Naive B cell (primary cell): ENCODE data around the gene SEBOX. TPM values are rescaled to one million over a fixed set of nuclear protein-coding genes. Genes with fewer than 3 reads are reported as not detected.

Experiments used
- ATAC-seq, 2 donors: fragments of 150-1000 bp; cut with Tn5 transposase; 2 replicates each; pipeline ENCODE4 v1.10.0; 2021; ENCODE audit warnings: low read depth in 2 of 2, mild to moderate bottlenecking in 2 of 2, moderate library complexity in 2 of 2
- DNase-seq: peaks from one replicate; pipeline ENCODE4 v3.0.0; 2022
- H3K27ac Mint-ChIP-seq, 6 donors: one replicate each; pipeline ENCODE4 v1.8.0; 2020 to 2022; ENCODE audit warnings: mild to moderate bottlenecking in 6 of 6, mixed read lengths in 6 of 6, moderate library complexity in 5 of 6, inconsistent platforms in 2 of 6
- H3K27me3 Mint-ChIP-seq, 3 donors: one replicate each; pipeline ENCODE4 v1.8.0; 2021 to 2022; ENCODE audit warnings: mixed read lengths in 3 of 3, mild to moderate bottlenecking in 1 of 3
- H3K36me3 Mint-ChIP-seq, 2 donors: one replicate each; pipeline ENCODE4 v1.8.0; 2020 to 2022; ENCODE audit warnings: mixed read lengths in 2 of 2, inconsistent platforms in 1 of 2, mild to moderate bottlenecking in 1 of 2
- H3K4me1 Mint-ChIP-seq, 3 donors: one replicate each; pipeline ENCODE4 v1.8.0; 2020 to 2022; ENCODE audit warnings: mixed read lengths in 3 of 3, inconsistent platforms in 1 of 3, mild to moderate bottlenecking in 1 of 3, moderate library complexity in 1 of 3
- H3K4me3 Mint-ChIP-seq, 8 donors: one replicate each; pipeline ENCODE4 v1.8.0; 2020 to 2022; ENCODE audit warnings: mild to moderate bottlenecking in 8 of 8, mixed read lengths in 8 of 8, moderate library complexity in 8 of 8, inconsistent platforms in 2 of 8
- H3K9me3 Mint-ChIP-seq, 7 donors: one replicate each; pipeline ENCODE4 v1.8.0; 2020 to 2022; ENCODE audit warnings: mixed read lengths in 7 of 7, mild to moderate bottlenecking in 5 of 7, inconsistent platforms in 2 of 7, moderate library complexity in 1 of 7
- polyA plus RNA-seq, 6 donors: library from polyadenylated mRNA; unstranded; fragments of 300-500 nt; fragmentation: Illumina TruSeq; gene quantifications; one replicate each; pipeline ENCODE4 v1.2.3, GENCODE V29; 2021; ENCODE audit warnings: low read depth in 6 of 6

SEBOX gene
- polyA plus RNA-seq, 6 donors from 2014 or later = not detected

- Mint-ChIP-seq H3K27me3 (no peaks in the 10 kb centered on the region), H3K36me3 (no peaks in the 10 kb centered on the region), H3K27ac (peak within 1 kb of the TSS; percentile 91 to 98 (median 96)), H3K9me3 (no peaks in the 10 kb centered on the region), H3K4me1 (peaks cover 13 to 22% (median 19%) of the 10 kb centered on the region in 3 donors), H3K4me3 (peak within 1 kb of the TSS; percentile 76 to 98 (median 96))
- DNase-seq = no peak
- ATAC-seq = no peak
These were observed 5.2 kb upstream of the SEBOX start, which contains the start of gene VTN for GRCh38 chr17:28370035-28370743. Gene VTN (minus strand): TSS chr17:28370307. CDS start chr17:28370203, 104 bp downstream.

GRCh38 chr17:28369684-28370034 is 4.7 kb upstream of the SEBOX start:
- Mint-ChIP-seq H3K36me3 (no peaks in the 10 kb centered on the region), H3K4me1 (peaks cover 13 to 22% (median 18%) of the 10 kb centered on the region in 3 donors), H3K27ac (peak overlapping the region in 3 of 6 donors; percentile 18 to 72 (median 59)), H3K9me3 (no peaks in the 10 kb centered on the region), H3K27me3 (no peaks in the 10 kb centered on the region), H3K4me3 (peak overlapping the region in 3 of 8 donors; percentile 64 to 96 (median 76))
- no peak for DNase-seq
- ATAC-seq = no peak

- Mint-ChIP-seq H3K4me1 (peaks cover 13 to 22% (median 18%) of the 10 kb centered on the region in 3 donors), H3K36me3 (no peaks in the 10 kb centered on the region), H3K9me3 (no peaks in the 10 kb centered on the region), H3K4me3 (peak overlapping the region in 3 of 8 donors; percentile 15 to 76 (median 22)), H3K27me3 (no peaks in the 10 kb centered on the region), H3K27ac (peak overlapping the region in 2 of 6 donors; percentile 15 to 47)
- ATAC-seq = no peak
- DNase-seq = no peak
These were observed 4.1 kb upstream of the SEBOX start for GRCh38 chr17:28368915-28369683.

GRCh38 chr17:28368306-28368831 is 3.4 kb upstream of the SEBOX start:
- ATAC-seq (no peak), DNase-seq (no peak)
- Mint-ChIP-seq H3K4me1 (peaks cover 10 to 22% (median 18%) of the 10 kb centered on the region in 3 donors), H3K27ac (no peak overlapping the region), H3K9me3 (no peaks in the 10 kb centered on the region), H3K27me3 (no peaks in the 10 kb centered on the region), H3K4me3 (peak overlapping the region in 1 of 8 donors; percentile 76), H3K36me3 (no peaks in the 10 kb centered on the region)

- H3K9me3 Mint-ChIP-seq = no peaks in the 10 kb centered on the region
- H3K4me1 Mint-ChIP-seq = peaks cover 9 to 18% (median 12%) of the 10 kb centered on the region in 3 donors
- no peaks in the 10 kb centered on the region for H3K27me3 Mint-ChIP-seq
- H3K27ac Mint-ChIP-seq = peak overlapping the region in 1 of 6 donors; percentile 74
- no peaks in the 10 kb centered on the region for H3K36me3 Mint-ChIP-seq
- no peak for DNase-seq
- no peak for ATAC-seq
- no peak overlapping the region for H3K4me3 Mint-ChIP-seq
These were observed 2.8 kb upstream of the SEBOX start for GRCh38 chr17:28367641-28368305.

GRCh38 chr17:28366605-28367004 is 1.6 kb upstream of the SEBOX start:
- Mint-ChIP-seq H3K27ac (peak overlapping the region in 2 of 6 donors; percentile 56 to 57), H3K27me3 (no peaks in the 10 kb centered on the region), H3K36me3 (no peaks in the 10 kb centered on the region), H3K4me3 (no peak overlapping the region), H3K4me1 (peaks cover 4 to 7% (median 7%) of the 10 kb centered on the region in 3 donors), H3K9me3 (no peaks in the 10 kb centered on the region)
- DNase-seq = no peak
- ATAC-seq = no peak

- Mint-ChIP-seq H3K9me3 (no peaks in the 10 kb centered on the region), H3K36me3 (no peaks in the 10 kb centered on the region), H3K4me1 (no peaks in the 10 kb centered on the region)
These were observed 488 bp upstream of the SEBOX start for GRCh38 chr17:28365487-28365886.

GRCh38 chr17:28363776-28364650 is 986 bp downstream of the SEBOX start:
- Mint-ChIP-seq H3K4me3 (peak overlapping the region in 2 of 8 donors; percentile 43 to 68), H3K4me1 (no peaks in the 10 kb centered on the region), H3K27ac (no peak overlapping the region), H3K36me3 (no peaks in the 10 kb centered on the region), H3K9me3 (no peaks in the 10 kb centered on the region), H3K27me3 (no peaks in the 10 kb centered on the region)
- ATAC-seq = no peak
- no peak for DNase-seq

More at GRCh38 chr17:28365487-28365886, 488 bp upstream of the SEBOX start:
- ATAC-seq (no peak), DNase-seq (no peak)
- Mint-ChIP-seq H3K4me3 (no peak overlapping the region), H3K27ac (peak overlapping the region in 2 of 6 donors; percentile 52 to 54), H3K27me3 (no peaks in the 10 kb centered on the region)

- H3K9me3 Mint-ChIP-seq = no peaks in the 10 kb centered on the region
- H3K27me3 Mint-ChIP-seq = no peaks in the 10 kb centered on the region
- H3K36me3 Mint-ChIP-seq = no peaks in the 10 kb centered on the region
- no peak for ATAC-seq
- H3K4me1 Mint-ChIP-seq = peaks cover 2 to 3% (median 2%) of the 10 kb centered on the region in 3 donors
- DNase-seq = no peak
- H3K4me3 Mint-ChIP-seq = peak overlapping the region in 1 of 8 donors; percentile 43
- no peak overlapping the region for H3K27ac Mint-ChIP-seq
These were observed 1.8 kb downstream of the SEBOX start for GRCh38 chr17:28363186-28363585.

- peaks cover 19 to 28% (median 21%) of the 10 kb centered on the region in 3 donors for H3K4me1 Mint-ChIP-seq
- H3K9me3 Mint-ChIP-seq = no peaks in the 10 kb centered on the region
- H3K27me3 Mint-ChIP-seq = no peaks in the 10 kb centered on the region
- ATAC-seq = no peak
- peak overlapping the region; percentile 91 to 99 (median 94) for H3K27ac Mint-ChIP-seq
- no peak for DNase-seq
- peak overlapping the region; percentile 94 to 100 (median 95) for H3K4me3 Mint-ChIP-seq
- no peaks in the 10 kb centered on the region for H3K36me3 Mint-ChIP-seq
These were observed 7.2 kb downstream of the SEBOX start for GRCh38 chr17:28357901-28358197.

GRCh38 chr17:28357061-28357900 is 7.7 kb downstream of the SEBOX start, which contains the start of gene POLDIP2:
Gene POLDIP2 (minus strand): TSS chr17:28357527. CDS start chr17:28357448, 79 bp downstream.
- Mint-ChIP-seq H3K27ac (peak within 1 kb of the TSS; percentile 91 to 99 (median 94)), H3K36me3 (no peaks in the 10 kb centered on the region)

GRCh38 chr17:28350271-28350670 is 14.7 kb downstream of the SEBOX start:
- ATAC-seq = no peak
- no peaks in the 10 kb centered on the region for H3K27me3 Mint-ChIP-seq

More at GRCh38 chr17:28357061-28357900, 7.7 kb downstream of the SEBOX start, which contains the start of gene POLDIP2:
- Mint-ChIP-seq H3K27me3 (no peaks in the 10 kb centered on the region), H3K4me3 (peak within 1 kb of the TSS; percentile 94 to 100 (median 95)), H3K4me1 (peaks cover 19 to 28% (median 21%) of the 10 kb centered on the region in 3 donors), H3K9me3 (no peaks in the 10 kb centered on the region)
- peak; percentile 97 to 98 for ATAC-seq
- DNase-seq = peak; percentile 97

More at GRCh38 chr17:28350271-28350670, 14.7 kb downstream of the SEBOX start:
- H3K9me3 Mint-ChIP-seq = no peaks in the 10 kb centered on the region
- peaks cover 2 to 5% (median 4%) of the 10 kb centered on the region in 3 donors for H3K4me1 Mint-ChIP-seq
- H3K4me3 Mint-ChIP-seq = no peak overlapping the region
- DNase-seq = no peak
- H3K27ac Mint-ChIP-seq = no peak overlapping the region
- H3K36me3 Mint-ChIP-seq = peaks cover 0 to 4% of the 10 kb centered on the region in 2 donors
